VCaP (cell line): ENCODE measurements around the gene DBP.

ENCODE experiments used
- H3K27ac ChIP-seq: fragments of 450-650 bp; 2 replicates; pipeline ENCODE4 v1.5.1; 2017
- TF ChIP-seq, protein P1 (sequence below): fragments of 450-650 bp; conservative IDR thresholded peaks from 2 replicates; pipeline ENCODE4 v1.5.1; 2017; ENCODE audit warnings: mild to moderate bottlenecking, moderate library complexity

DBP gene

DNA sequence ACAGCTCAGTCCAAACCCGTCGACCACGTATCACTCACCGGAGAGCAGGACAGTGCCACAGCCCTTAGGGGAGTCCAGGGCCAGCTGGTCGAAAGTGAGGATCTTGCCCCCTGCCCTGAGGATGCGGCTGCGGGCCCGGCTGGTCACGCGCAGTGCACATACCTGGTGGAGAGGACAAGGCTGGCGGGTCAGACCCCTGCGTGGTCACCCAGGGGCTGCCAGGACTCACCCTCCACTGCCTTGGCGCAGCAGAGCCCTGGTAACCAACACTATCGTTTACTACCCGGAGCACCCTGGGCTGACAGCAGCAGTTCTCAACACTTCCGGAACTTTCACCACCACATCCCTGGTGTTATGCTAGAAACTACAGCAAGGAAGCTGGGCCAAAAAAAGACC lies 21.1 kb downstream of the DBP start:
- peak overlapping the region; percentile 90 for H3K27ac ChIP-seq

GRCh38 chr19:48615231-48616040 lies 21.7 kb downstream of the DBP start:
- TF ChIP-seq, protein P1, sequence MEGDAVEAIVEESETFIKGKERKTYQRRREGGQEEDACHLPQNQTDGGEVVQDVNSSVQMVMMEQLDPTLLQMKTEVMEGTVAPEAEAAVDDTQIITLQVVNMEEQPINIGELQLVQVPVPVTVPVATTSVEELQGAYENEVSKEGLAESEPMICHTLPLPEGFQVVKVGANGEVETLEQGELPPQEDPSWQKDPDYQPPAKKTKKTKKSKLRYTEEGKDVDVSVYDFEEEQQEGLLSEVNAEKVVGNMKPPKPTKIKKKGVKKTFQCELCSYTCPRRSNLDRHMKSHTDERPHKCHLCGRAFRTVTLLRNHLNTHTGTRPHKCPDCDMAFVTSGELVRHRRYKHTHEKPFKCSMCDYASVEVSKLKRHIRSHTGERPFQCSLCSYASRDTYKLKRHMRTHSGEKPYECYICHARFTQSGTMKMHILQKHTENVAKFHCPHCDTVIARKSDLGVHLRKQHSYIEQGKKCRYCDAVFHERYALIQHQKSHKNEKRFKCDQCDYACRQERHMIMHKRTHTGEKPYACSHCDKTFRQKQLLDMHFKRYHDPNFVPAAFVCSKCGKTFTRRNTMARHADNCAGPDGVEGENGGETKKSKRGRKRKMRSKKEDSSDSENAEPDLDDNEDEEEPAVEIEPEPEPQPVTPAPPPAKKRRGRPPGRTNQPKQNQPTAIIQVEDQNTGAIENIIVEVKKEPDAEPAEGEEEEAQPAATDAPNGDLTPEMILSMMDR, result no peak
- peak overlapping the region; percentile 90 for H3K27ac ChIP-seq

More for the DNA sequence above, 21.1 kb downstream of the DBP start:
- TF ChIP-seq, protein P1, result no peak

DNA sequence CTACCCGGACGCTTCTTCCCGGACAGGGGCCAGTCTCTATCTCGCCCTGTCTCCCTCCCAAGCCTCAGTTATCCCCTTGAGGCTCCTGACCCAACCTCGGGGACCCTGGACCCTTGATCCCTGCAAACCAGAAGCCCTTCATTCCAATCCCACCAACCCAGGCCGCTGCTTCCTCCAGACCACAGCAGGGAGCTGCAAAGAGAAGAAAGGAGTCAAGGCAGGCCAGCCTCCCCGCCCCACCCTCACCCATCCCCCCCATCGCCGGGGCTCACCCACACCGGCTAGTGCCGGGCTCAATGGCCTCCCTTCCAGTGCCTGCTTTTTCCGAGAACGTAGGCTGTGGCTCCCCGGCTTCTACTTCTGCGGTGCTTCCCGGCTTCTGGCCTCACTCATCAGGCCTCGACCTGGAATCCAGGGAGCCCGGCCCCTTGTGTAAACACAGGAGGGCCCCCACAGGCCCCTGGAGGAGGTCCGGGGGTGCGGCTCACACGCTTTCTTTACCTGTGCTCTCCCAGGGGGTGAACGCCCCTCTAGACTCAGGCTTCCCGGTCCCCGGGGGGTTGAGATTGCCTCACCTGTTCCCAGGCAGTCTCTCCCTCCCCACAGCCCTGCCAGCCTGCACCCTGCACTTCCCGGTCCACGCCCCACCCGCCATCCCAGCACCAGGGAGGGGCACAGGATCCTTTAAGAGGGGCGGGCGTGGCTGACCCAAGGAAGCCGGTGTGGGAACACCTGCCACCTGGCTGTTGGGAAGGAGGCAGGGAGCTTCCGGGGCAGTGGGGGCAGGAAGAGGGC lies 22.5 kb downstream of the DBP start, which contains the start of gene FAM83E:
FAM83E (minus strand) TSS at position 641 of the 795 bp plus-strand sequence. CDS start 1,704 bp downstream, outside the sequence.
- H3K27ac ChIP-seq, result peak within 1 kb of the TSS; percentile 90
- TF ChIP-seq, protein P1, result no peak

- TF ChIP-seq, protein P1, result no peak
- H3K27ac ChIP-seq, result peak overlapping the region; percentile 90
Measured at GRCh38 chr19:48613852-48614435, 23.2 kb downstream of the DBP start.

- TF ChIP-seq, protein P1, result no peak; the same call in 1 of the 2 replicates
- peak overlapping the region; percentile 90 for H3K27ac ChIP-seq
Measured at GRCh38 chr19:48613024-48613851, 23.9 kb downstream of the DBP start.

DNA sequence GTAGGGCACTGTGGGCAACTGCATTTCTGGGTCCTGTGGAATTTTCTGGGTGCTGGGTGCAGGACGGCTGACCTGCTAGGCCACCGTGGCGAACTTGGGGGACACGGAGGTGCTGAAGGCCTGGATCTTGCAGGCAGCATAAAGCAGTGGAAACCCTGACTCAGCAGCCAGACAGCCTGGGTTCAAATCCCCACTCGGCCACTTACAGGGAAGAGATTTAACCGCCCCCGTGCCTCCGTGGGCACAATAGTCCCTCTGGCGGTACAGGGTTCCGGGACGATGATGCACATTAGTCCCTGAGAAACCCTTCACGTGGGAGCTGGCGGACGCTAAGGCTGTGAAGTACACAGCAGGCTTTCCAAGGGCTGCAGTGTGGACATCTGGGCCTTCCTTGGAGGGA lies 25.3 kb downstream of the DBP start:
- no peak overlapping the region; the same call in 1 of the 2 replicates for H3K27ac ChIP-seq
- TF ChIP-seq, protein P1, result no peak
